Anterior cingulate cortex (tissue), 58 donors: ENCODE data around the gene RAB37.

ENCODE experiments used
- DNase-seq, 58 donors: peaks; one replicate each; lab custom pipeline; 2025; lab: John Stamatoyannopoulos, UW

RAB37 gene

GRCh38 chr17:74759243-74759801 is 22.3 kb downstream of the RAB37 start:
- DNase-seq, result no peak

- no peak for DNase-seq
Measured at GRCh38 chr17:74759941-74760340, 22.9 kb downstream of the RAB37 start.

GRCh38 chr17:74760404-74761105 is 23.5 kb downstream of the RAB37 start:
- peak in 25 of 58 donors; percentile 17 to 69 (median 45) for DNase-seq

- DNase-seq, result no peak
Measured at GRCh38 chr17:74761419-74761818, 24.4 kb downstream of the RAB37 start.

- DNase-seq, result no peak
Measured at GRCh38 chr17:74761931-74762330, 24.9 kb downstream of the RAB37 start.

GRCh38 chr17:74763565-74764387 is 26.7 kb downstream of the RAB37 start:
- DNase-seq, result peak in 41 of 58 donors; percentile 18 to 78 (median 52)

- DNase-seq, result no peak
Measured at GRCh38 chr17:74764751-74765286, 27.8 kb downstream of the RAB37 start.

- DNase-seq, result no peak
Measured at GRCh38 chr17:74766413-74766812, 29.4 kb downstream of the RAB37 start.

GRCh38 chr17:74767111-74767516 is 30.1 kb downstream of the RAB37 start:
- peak in 57 of 58 donors; percentile 18 to 95 (median 85) for DNase-seq

GRCh38 chr17:74768069-74768762 is 31.2 kb downstream of the RAB37 start:
- peak in 52 of 58 donors; percentile 20 to 91 (median 64) for DNase-seq

GRCh38 chr17:74768763-74769114 is 31.7 kb downstream of the RAB37 start:
- no peak for DNase-seq

- no peak for DNase-seq
Measured at GRCh38 chr17:74769266-74769855, 32.3 kb downstream of the RAB37 start.

- DNase-seq, result no peak
Measured at GRCh38 chr17:74769856-74770497, 32.9 kb downstream of the RAB37 start.

- peak in 38 of 58 donors; percentile 10 to 71 (median 40) for DNase-seq
Measured at GRCh38 chr17:74770498-74771318, 33.7 kb downstream of the RAB37 start.

- DNase-seq, result no peak
Measured at GRCh38 chr17:74771319-74771914, 34.4 kb downstream of the RAB37 start.

- DNase-seq, result no peak
Measured at GRCh38 chr17:74772053-74772452, 35.0 kb downstream of the RAB37 start.

- no peak for DNase-seq
Measured at GRCh38 chr17:74773414-74773813, 36.4 kb downstream of the RAB37 start.

- DNase-seq, result no peak
Measured at GRCh38 chr17:74773871-74774286, 36.8 kb downstream of the RAB37 start.
